Stimulated activated CD4-positive, alpha-beta T cell treated with anti-CD3 and anti-CD28 coated beads, Interleukin-4, amount 100 ng/mL, for 48 hours (primary cell): Measurements from ENCODE around the gene PDPK1.
A peak's percentile ranks its signal among the peaks of the same experiment; 100 is the strongest.

ENCODE experiments used
- DNase-seq, 2 donors: peaks; one replicate each; pipeline ENCODE4 v3.0.0-alpha.2; 2020; ENCODE audit warnings: low read depth in 2 of 2

The PDPK1 gene

DNA sequence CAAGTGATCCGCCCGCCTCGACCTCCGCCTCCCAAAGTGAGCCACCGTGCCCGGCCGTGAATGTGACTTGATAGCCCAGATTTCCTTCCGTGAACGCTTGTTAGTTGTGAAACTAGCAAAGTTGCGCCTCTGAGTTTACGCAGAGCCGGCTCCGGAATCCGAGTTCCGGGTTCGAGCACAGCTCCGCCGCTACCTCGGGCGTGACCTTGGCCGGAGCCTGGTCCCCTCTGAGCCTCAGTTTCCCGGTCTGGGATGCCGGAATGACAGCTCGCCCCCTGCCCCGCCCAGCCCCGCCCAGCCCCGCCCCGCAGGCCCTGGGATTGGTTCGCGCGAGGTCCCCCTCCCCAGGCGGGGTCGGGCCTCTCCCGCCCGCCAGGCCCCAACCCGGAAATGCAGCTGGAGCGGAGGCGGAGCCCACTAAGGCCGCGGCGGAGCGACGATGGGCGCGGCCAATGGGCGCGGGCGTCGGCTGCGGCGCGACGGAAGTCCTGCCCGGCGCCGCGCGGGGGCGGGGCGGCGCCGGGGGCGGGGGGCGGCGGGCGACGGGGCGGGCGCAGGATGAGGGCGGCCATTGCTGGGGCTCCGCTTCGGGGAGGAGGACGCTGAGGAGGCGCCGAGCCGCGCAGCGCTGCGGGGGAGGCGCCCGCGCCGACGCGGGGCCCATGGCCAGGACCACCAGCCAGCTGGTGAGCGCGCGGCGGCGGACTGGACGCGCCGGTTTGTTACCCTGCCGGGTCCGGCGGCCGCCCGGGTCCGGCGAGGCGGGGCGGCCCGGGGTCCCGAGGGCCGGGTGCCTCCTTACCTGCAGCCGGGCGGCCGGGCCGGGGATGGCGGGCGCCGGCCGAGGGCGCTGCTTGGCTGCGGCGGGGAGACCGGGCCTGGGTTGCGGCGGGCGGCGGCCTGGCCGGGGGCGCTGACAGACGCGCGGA is at the start of gene PDPK1:
Gene PDPK1, plus strand, starts transcription at position 571 of the 929 bp plus-strand sequence. Its CDS starts 92 bp downstream, at position 663.
- peak; percentile 78 to 91 for DNase-seq

- no peak for DNase-seq
These were observed 48.2 kb upstream of the PDPK1 start for GRCh38 chr16:2489581-2489980.

DNA sequence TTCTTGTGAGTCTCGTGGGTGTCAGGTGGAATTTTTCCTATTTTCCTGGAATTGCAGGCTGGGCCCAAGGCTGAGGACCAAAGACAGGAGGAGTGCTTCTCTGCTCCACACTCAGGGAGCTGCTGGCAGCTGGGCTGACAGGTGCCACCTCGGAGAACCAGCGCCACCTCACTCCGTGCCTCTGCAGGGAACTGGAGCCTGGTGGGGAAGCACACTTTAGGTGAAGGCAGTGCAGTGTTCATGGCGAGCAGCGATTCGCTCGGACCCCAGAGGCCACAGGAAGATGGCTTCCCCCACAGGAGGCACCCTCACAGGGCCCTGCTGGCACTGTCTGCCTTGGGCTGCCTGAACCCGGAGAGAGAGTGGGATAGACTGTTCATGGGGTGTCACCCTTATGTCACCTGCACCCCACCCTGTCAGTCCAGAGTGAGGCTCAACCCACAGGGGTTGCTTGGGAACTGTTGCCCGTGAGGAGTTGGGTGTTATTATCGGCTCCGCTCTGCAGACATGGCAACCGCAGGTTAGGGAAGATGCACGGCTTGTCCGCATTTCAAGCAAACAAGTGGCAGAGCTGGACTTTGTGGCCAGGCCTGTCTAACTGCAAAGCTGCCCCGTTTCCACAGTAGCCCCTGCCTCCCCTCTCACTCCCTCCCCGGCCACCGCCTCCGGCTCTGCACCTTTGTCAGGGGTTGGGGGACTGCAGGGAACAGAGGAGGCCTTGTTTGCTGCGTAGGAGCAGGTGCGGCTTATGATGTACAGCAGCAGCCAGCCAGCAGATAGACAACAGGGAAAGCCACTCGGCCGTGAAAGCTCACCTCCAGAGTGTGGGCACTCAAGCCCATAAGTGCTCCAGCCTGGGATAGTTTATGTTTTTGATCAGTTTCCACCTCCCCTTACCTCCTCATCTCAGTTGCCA is 47.4 kb upstream of the PDPK1 start:
- DNase-seq = no peak

DNA sequence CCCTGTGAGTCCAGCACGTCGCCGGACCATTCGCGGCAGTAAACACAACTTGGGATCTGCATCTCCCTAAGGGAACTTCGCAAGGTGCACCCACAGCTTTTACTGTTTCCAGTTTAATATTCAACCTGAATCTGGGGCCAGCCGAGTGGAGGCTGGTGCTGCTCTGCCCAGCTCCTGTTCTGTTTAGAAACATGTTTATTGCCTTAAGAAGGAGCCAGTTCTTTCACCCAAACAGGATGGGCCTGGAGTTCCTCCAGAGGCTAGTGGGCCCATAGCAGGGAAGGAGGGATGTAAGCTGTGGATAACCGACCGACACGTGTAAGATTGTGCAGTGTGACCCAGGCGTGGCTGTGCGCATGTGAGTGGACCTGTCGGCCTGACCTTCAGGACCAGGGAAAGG is 45.5 kb upstream of the PDPK1 start:
- no peak for DNase-seq

DNA sequence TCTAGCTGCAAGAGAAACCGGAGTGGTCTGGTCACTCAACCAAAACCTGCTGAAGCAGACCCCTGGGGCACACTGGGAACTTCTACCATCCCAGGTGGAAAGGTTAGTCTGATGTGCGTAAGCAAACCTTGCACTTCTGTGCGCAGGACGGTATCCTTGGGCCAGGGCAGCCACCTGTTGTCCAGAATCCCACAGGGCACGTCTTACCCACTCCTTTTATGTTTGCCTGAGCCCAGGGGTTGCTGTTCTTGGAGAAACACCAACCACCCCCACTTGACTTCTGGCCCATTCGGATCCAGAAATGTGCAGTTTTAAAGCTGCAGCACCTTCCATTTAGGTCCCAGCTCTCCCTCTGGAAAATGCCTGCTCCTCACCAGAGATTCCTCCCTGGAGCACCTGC is 44.2 kb upstream of the PDPK1 start:
- DNase-seq = no peak

DNA sequence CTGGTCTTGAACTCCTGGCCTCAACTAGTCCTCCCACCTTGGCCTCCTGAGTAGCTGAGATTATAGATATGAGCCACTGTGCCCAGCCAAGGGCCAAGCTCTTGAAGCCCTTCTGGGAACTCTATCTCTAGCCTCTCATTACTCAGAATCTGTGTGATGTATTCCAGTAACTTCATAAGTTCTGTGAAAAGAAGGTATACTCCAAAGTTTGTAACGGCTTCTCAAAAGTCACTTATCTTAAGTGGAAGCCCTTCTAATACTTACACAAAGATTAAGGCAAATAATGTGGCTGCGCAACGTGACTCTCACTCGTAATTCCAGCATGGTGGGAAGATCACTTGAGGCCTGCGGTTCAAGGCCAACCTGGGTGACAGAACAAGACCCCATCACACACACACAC is 43.2 kb upstream of the PDPK1 start:
- no peak for DNase-seq

DNA sequence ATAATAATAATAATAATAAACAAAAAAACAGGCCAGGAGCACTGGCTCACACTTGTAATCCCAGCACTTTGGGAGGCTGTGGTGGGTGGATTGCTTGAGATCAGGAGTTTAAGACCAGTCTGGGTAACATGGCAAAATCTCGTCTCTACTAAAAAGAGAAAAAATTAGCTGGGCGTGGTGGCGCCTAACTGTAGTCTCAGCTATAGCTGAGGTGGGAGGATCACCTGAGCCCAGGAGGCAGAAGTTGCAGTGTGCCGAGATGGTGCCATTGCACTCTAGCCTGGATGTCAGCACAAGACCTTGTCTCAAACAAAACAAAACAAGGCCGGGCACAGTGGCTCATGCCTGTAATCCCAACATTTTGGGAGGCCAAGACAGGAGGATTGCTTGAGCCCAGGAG is 42.8 kb upstream of the PDPK1 start:
- no peak for DNase-seq

DNA sequence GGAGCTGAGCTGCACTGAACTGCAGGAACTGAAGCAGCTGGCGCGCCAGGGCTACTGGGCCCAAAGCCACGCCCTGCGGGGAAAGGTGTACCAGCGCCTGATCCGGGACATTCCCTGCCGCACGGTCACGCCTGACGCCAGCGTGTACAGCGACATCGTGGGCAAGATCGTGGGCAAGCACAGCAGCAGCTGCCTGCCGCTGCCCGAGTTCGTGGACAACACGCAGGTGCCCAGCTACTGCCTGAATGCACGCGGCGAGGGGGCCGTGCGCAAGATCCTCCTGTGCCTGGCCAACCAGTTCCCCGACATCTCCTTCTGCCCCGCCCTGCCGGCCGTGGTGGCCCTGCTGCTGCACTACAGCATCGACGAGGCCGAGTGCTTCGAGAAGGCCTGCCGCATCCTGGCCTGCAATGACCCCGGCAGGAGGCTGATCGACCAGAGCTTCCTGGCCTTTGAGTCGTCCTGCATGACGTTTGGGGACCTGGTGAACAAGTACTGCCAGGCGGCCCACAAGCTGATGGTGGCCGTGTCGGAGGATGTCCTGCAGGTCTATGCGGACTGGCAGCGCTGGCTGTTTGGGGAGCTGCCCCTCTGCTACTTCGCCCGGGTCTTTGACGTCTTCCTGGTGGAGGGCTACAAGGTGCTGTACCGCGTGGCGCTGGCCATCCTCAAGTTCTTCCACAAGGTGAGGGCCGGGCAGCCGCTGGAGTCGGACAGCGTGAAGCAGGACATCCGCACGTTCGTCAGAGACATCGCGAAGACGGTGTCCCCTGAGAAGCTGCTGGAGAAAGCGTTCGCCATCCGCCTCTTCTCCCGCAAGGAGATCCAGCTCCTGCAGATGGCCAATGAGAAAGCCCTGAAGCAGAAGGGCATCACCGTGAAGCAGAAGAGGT is 41.4 kb upstream of the PDPK1 start:
- DNase-seq = no peak

DNA sequence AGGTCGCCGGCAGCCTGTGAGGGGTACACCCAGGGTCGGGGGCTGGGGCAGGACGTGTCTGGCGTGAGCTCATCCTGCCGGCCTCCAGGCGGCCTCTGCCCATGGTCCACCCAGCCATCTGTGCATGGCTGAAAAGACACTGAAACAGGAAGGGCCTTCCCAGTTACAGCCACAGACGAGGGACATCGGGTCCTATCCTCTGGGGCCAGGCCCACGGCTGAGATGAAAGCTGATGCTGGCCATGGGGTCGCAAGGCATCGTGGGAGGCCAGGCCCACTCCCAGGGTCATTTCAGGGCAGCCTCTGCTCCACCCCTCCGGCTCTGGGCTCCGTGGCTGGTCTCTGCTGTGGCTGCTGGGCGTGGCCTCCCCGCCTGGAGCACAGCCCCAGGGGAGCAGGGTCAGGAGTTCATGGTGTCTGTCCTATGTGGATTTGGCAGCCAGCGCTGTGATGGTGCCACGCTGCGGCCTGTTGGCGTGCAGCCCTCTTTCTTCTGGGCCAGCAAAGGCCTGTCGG is 40.6 kb upstream of the PDPK1 start:
- no peak for DNase-seq

DNA sequence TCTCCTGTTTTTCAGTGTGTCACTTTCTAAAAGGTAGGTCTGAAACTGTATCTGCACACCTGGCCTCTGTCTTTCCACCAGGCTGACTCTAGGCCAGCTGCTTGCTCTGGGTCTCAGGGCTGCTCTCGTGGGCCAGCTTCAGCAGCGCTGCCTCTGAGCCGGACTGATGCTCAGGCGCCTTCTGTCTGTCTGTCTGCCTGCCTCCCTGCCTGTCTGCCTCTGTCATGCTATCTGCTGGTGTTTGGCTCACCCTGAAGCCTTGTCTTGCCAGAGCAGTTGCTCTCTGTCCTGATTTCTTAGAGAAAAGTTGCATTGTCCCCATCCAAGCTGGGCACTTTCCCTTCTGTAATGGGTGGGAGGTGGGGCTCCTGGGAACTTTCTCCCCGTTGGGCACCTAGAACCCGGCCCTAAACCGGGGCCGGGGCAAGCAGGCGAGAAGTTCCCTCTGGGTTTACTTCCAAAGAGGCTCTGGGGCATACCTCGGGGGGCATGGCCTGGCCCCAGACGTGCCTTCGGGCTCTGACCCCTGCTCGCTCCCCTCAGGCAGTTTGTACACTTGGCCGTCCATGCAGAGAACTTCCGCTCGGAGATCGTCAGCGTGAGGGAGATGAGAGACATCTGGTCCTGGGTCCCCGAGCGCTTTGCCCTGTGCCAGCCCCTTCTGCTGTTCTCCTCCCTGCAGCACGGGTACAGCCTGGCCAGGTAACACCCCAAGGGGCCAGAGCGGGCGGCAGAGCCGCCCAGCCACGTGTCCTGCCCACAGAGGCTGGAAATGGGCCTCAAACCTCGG is 39.9 kb upstream of the PDPK1 start:
- no peak for DNase-seq

GRCh38 chr16:2498531-2499253 is 39.1 kb upstream of the PDPK1 start:
- no peak for DNase-seq

GRCh38 chr16:2499454-2499853 is 38.4 kb upstream of the PDPK1 start:
- no peak for DNase-seq

DNA sequence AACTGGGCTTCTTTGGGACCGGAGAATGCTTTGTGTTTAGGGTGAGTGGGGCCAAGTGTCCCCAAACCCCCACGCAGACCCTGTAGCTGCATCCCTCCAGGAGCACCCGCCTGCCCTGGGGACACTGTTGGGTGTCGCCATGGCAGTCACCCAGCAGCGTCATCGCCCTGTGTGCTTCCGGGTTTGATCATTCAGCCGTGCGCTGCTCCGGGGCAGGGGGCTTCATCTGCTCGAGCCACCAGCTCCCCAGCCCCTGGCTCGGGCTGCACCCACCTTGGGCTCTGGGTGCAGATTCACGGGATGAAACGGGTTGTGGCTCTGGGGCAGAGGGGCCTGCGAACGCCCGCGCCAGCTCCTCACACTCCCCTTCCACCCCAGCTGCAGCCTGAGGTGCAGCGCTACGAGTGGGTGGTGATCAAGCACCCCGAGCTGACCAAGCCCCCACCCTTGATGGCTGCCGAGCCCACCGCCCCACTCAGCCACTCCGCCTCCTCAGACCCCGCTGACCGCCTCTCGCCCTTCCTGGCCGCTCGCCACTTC is 37.9 kb upstream of the PDPK1 start:
- DNase-seq = no peak

DNA sequence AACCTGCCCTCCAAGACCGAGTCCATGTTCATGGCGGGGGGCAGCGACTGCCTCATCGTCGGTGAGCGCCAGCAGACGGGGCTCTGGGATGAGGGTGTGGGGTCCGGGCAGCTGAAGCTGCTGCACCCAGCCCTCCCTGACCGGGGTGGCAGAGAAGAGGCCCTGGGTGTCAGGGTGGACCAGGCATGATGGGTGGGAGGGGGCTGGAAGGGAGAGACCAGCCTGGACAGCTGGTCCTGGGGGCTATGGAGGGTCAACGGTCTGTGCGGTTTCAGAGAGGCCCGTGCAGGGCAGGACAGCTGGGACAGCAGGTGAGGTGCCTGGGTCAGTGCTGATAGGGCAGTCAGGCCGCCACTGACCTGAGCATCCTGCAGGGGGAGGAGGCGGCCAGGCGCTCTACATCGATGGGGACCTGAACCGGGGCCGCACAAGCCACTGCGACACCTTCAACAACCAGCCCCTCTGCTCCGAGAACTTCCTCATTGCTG is 37.3 kb upstream of the PDPK1 start:
- DNase-seq = no peak

DNA sequence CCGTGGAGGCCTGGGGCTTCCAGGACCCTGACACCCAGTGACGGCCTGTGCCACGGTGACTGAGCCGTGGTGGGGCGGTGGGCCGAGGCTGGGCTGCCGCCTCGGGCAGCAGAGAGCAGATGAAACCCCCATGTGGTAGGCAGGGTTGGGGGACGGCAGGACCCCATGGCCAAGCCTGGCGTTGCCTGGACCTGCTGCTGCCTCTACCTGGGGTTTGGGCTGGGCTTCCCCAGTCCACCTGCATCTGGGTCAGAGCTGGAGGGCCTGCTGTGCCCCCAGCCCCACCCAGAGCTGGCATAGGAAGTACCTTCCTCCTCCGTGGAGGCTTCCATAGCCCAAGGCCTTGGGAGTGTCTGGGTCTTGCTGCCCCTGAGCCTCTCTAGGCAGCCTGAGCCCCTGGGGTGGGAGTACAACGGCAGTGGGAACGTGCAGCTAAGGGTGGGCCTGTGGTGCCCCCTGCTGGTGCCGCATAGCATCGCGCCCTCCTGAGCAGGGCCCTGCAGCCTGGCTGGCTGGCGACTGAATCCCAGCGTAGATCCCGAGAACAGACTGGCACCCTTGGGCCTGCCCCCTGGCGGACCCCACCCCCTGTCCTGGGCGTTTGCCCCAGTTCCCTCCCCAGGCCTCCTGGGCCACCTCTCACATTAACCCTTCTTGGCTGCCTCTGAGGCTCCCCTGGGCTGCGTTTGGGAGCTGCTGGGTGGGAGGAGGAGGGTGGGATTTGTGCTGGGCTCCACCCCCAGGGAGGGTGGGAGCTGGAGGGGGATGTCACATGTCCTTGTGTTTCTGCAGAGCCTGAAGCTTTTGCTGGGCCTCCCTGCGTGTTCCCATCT is 36.7 kb upstream of the PDPK1 start:
- peak; percentile 67 to 80 for DNase-seq

GRCh38 chr16:2501946-2502895 is 35.6 kb upstream of the PDPK1 start:
- DNase-seq = no peak

DNA sequence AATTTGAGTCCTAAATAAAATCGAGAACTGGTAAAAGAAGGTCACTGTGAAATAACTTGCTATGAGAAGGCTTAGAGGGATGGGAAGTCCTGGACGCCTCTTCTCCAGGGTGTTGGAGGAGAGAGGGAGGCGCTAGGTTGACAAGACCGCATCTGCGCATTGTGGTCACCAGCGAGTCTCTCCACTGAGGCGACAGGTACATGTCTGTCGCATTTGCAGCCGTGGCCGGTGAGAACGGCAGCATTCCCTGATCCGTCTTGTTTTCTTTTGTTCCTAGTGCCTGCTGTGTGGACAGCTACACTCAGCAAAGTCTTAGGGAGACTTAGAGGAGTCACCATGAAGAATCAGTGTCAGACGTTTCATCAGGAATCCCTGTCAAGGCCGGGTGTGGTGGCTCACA is 32.1 kb upstream of the PDPK1 start:
- DNase-seq = no peak
